ENCODE results near the gene PNKP.

DNA sequence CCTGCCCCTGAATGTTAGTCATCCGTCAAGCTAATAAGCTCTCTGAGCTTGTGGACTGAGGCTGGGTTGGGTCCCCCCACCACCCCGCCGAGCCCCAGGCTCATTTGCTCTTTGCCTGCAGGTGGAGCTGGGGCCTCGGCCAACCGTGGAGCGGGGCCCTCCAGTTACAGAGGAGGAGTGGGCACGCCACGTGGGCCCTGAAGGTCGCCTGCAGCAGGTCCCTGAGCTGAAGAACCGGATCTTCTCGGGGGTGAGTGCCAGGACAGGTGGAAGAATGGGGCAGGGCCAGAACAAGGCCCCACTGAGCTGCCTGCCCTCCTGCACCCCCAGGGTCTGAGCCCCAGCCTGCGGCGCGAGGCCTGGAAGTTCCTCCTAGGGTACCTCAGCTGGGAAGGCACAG is 15.3 kb upstream of the PNKP start:
- TF ChIP-seq, protein P1, sequence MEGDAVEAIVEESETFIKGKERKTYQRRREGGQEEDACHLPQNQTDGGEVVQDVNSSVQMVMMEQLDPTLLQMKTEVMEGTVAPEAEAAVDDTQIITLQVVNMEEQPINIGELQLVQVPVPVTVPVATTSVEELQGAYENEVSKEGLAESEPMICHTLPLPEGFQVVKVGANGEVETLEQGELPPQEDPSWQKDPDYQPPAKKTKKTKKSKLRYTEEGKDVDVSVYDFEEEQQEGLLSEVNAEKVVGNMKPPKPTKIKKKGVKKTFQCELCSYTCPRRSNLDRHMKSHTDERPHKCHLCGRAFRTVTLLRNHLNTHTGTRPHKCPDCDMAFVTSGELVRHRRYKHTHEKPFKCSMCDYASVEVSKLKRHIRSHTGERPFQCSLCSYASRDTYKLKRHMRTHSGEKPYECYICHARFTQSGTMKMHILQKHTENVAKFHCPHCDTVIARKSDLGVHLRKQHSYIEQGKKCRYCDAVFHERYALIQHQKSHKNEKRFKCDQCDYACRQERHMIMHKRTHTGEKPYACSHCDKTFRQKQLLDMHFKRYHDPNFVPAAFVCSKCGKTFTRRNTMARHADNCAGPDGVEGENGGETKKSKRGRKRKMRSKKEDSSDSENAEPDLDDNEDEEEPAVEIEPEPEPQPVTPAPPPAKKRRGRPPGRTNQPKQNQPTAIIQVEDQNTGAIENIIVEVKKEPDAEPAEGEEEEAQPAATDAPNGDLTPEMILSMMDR (IDR thresholded peaks at IDR 0.05), result no peak
- no peak for TF ChIP-seq POLR2A (IDR thresholded peaks at IDR 0.05)
